HG03565 (cell line): ENCODE measurements around the gene CYP19A1.

Source experiments
- ATAC-seq: cut with Tn5 transposase; IDR thresholded peaks from one replicate; pipeline ENCODE4 v1.9.1; 2021; ENCODE audit warnings: mild to moderate bottlenecking, moderate library complexity; ENCODE audit not compliant: unreplicated experiment

Gene CYP19A1

DNA sequence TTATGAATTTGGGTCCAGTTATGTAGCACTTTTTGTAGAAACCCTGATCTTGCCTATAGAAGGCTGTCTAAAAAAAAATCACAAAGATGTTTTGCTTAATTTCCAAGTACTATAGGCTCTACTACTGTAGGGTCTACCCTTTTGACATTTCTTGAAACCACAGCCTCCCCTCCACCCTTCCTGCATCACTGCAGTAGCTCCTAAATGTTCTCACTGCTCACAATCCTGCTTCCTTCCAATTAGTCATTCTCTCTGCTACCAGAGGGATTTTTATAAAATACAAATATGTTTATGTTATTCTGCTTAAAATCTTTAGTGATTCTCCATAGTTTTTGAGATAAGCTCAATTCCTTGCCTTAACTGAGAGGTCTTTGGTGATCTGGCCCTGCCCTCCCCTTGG is 114.0 kb downstream of the CYP19A1 start:
- no peak for ATAC-seq

DNA sequence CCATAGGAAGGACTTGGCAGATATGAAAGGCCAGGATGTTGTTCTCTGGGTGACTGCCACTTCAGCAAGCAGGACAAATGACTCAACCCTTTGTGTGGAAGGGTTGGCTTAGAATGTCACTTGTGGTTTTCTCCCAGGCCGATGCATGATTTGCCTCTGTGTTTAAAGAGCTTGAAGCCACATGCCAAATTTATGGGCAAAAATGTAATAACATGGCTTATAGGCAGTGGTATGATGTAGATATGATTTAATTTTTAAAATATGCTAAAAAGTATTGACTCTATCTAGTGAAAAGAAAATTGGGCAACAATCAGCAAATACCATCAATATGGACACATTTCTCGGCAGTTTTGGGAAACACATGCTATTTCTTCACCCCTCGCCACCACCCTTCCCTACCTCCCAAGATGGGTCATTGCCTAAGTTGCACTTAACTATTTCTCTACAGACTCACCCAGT is 114.6 kb downstream of the CYP19A1 start:
- ATAC-seq, result no peak

- no peak for ATAC-seq
These were observed 120.0 kb downstream of the CYP19A1 start for GRCh38 chr15:51218299-51218938.

GRCh38 chr15:51212909-51213308 is 125.5 kb downstream of the CYP19A1 start:
- ATAC-seq, result no peak

GRCh38 chr15:51212239-51212638 is 126.2 kb downstream of the CYP19A1 start:
- no peak for ATAC-seq

DNA sequence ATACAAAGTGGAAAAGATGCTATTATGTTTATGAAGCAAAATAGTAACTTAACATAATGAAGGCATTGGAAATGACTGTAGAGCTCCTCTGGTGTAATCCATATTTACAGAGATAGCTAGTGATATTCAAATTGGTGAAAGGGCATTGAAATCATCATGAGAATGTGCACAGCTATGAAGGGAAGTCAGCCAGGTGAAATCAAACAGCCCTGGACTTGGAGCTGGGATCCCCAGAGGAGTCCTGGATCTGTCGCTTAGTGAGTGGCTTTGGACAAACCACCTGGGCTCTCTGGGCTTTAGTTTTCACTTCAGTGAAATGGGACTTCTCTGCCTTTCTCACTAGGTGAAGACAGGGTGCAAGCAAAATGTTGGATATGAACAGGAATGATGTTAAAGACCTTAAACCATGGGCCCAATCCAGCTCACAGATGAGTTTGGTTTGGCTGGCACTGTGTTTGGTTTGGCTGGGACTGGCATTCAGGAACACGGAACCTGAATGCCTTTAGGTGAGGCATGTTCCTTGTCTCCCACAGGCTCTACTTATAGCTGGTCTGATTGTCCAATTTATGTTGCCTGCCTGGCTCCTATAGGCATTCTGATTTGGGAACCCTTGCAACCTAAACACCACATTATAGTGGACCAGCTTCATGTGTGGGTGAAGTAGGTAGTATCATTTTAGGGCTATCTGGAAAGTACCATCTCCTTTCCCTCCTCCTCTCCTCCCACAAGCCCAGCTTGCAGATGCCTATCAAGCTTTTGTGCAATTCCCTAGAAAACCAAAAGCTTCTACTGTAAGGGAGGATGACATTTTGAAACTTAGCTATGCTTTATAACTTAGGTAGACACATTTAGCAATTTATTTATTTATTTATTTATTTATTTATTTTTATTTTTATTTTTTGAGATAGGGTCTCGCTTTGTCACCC is 133.1 kb downstream of the CYP19A1 start:
- no peak for ATAC-seq

DNA sequence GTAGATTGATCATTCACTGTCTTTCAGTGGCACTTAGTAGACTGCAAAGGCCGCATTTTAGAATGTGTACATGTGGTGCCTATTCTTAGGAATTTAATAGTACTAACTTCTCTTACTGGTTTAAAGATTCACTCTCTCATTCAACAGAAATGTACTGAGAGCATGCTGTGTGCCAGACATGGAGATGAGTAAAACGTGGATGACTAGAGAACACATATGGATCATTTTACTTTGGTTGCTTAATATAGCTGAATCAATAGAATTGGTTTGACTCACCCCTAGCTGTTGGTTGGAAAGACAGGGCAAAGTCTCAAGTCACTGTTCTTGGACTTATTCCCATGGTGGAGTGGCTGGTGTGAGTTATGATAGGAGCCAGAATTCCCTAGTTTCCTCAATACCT is 134.6 kb downstream of the CYP19A1 start:
- no peak for ATAC-seq

DNA sequence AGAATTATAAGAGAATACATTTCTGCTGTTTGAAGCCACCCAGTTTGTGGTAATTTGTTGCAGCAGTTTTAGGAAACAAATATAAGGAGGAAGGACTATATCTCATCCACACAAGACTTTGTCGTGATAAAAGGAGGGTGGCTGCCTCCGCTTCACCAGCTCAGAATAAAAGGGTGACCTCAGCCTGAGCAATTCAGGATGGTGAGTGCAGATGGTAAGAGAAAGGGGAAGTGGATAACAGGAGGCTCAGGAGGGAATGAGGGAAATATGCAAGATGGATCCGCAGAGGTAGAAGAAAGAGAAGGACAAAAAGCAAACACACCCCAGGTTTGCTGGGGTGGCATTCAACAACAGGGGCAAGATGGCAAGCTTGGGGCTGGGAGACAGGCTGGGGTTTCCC is 135.6 kb downstream of the CYP19A1 start:
- ATAC-seq, result no peak

GRCh38 chr15:51201581-51201980 is 136.8 kb downstream of the CYP19A1 start:
- no peak for ATAC-seq

DNA sequence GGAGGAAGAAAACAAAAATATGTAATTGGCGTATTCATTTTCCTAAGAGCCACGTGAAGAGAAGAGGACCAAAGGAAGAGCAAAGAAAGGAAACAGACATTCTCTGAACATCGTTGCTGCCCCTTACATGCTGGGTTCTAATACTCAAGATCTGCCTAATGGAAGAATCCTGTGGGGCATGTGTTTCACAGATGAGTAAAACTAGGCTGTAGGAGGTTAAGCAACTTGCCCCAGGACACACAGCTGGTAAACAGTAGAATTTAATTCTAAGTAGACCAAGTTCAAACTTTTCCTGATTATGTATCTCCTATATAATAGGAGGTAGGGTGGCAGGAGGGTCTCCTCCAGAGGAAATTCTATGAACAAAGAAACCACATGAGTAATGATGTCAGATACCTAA is 137.6 kb downstream of the CYP19A1 start:
- no peak for ATAC-seq

GRCh38 chr15:51199541-51199940 is 138.9 kb downstream of the CYP19A1 start:
- no peak for ATAC-seq

DNA sequence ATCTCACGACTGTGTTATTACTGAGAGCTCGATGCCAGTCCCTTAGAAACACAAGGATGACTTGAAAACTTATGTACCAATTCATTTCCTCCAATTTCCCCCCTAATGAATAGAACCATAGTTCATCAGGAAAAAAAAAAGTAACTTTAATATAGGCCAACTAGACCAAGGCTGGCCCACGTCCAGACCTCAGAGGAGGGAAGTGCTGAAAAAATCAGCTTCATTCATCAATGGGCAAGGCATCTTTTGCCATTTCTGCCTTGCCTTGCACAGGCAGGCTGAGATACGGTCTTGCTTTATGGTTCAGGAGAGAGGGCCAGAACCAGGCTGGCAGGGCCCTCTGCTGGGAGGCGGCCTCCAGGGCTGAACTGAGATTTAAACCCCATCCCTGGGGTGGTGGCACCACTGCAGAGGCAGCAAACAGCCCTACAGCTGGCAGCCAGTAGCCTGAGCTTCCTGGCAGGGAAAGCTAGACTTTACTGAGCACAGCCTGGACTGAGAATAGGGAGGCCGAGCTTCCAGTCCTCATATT is 139.6 kb downstream of the CYP19A1 start:
- no peak for ATAC-seq

- ATAC-seq, result no peak
These were observed 142.9 kb downstream of the CYP19A1 start for GRCh38 chr15:51195459-51195858.

GRCh38 chr15:51193979-51194378 is 144.4 kb downstream of the CYP19A1 start:
- no peak for ATAC-seq

DNA sequence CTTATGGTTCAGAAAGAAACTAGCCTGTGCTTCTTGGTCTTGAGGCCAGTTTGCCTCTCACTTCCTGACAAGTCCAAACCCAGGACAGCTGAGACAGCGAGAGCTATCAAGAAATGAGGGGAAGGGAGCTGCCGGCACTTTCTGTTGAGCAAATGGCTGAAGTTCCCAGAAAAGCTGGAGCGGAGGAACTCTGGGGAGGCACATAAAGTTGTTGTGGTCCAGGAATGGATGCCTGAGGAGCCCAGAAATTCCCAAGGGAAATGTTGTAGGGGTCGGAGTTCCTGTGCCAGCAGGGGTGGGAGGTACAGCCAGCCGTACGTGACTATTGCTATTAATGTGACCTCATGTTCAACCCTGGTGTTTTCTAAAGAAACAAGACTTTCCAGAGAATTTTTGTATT is 144.9 kb downstream of the CYP19A1 start:
- no peak for ATAC-seq

GRCh38 chr15:51192521-51193280 is 145.7 kb downstream of the CYP19A1 start:
- ATAC-seq, result no peak

DNA sequence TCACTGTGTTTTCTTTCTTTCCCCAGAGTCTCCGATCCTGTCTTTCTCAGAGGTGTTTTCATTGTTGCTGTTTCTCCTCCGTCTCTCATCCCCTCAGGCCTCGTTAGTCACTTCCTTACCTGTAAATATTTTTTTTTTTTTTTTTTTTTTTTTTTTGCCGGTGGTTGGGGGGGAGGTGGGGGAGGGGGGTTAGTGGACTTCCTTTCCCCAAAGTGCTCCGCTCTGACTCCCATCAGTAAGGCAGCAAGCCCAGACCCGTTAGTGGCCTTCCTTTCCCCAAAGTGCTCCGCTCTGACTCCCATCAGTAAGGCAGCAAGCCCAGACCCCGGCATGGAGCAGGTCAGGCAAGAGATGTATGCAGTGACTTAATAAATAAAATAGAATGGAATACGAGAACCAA is 146.6 kb downstream of the CYP19A1 start:
- no peak for ATAC-seq

- no peak for ATAC-seq
These were observed 147.2 kb downstream of the CYP19A1 start for GRCh38 chr15:51191072-51191670.

DNA sequence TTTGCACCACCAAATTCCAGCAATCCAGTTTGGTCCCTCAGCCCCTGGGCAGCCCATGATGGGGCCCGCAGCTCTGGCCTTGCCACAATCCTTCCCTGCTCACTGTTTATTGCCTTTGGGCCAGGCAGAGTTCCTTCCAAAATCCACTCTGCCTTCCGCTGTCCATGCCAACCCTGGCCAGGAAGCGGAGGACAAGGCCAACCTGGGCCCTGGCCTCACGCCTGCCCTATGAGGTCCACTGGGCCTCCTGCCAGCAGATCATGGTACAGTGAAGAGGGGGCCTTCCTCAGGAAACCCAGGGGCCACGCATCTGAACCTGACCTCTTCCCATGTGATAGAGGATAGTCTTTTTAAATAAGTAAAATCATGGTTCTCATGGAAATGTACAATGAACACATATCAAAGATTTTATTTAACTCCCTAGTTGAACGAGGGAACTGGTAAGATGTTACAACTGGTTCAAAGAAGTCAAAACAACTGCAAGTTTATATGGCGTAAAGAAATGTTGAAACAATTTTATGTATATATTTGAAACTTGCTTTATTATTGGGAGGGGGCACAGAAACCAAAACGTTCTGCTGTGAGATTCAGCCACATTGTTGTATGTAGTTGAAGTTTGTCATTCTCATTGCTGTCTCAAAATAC is 147.8 kb downstream of the CYP19A1 start:
- ATAC-seq, result no peak

GRCh38 chr15:51189669-51190385 is 148.6 kb downstream of the CYP19A1 start:
- no peak for ATAC-seq
